NOMO-1 (cell line): ENCODE data around the gene ARHGAP26.

Experiments
- DNase-seq, 2 experiments: peaks; one replicate each; lab custom pipeline; 2025; ENCODE audit not compliant: unreplicated experiment in 2 of 2; lab: John Stamatoyannopoulos, UW

The ARHGAP26 gene

DNA sequence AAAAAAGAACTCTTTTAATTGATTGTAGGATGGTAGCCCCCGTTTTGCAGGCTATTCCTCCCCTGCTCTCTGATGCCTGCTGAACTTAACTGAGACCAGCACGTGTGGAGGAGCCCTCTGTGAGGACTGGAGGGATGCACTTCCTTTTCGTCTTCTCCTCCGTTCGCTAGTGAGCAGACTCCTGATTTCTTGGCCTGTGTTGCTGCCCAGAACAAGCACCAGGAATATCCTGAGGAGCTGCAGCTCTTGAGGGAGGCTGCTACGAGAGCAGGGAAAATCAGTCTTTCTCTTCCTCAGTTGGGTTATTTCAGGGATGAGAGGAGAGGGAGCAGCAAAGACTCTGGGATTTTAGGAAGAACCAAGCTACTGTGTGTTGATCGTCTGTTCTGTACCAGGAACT, 74.7 kb downstream of the ARHGAP26 start:
- DNase-seq: no peak

- DNase-seq: no peak
These were observed 75.3 kb downstream of the ARHGAP26 start for GRCh38 chr5:142845402-142845921.

DNA sequence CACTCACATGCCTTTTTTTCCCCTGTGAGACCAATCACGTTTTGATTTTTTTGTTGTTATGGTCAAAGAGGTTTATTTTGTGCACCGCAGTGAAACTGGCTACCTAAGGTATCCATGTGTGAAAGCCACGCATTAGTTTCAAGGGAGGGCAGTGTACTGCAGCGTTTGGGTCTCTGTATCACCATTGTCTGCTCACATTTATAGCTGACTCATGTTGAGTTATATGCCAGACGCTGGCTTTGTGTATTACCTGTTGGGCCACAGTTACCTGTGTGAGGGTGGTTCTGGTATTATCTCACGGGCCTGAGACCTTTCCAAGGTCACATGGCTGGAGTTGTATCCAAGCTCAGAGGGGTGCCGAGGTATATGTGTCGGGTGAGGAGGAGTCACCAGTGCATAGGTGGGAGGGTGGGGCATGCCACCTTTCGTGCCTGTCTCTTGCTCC, 75.8 kb downstream of the ARHGAP26 start:
- no peak for DNase-seq

GRCh38 chr5:142846406-142846805, 76.2 kb downstream of the ARHGAP26 start:
- peak; percentile 61 to 89 for DNase-seq

DNA sequence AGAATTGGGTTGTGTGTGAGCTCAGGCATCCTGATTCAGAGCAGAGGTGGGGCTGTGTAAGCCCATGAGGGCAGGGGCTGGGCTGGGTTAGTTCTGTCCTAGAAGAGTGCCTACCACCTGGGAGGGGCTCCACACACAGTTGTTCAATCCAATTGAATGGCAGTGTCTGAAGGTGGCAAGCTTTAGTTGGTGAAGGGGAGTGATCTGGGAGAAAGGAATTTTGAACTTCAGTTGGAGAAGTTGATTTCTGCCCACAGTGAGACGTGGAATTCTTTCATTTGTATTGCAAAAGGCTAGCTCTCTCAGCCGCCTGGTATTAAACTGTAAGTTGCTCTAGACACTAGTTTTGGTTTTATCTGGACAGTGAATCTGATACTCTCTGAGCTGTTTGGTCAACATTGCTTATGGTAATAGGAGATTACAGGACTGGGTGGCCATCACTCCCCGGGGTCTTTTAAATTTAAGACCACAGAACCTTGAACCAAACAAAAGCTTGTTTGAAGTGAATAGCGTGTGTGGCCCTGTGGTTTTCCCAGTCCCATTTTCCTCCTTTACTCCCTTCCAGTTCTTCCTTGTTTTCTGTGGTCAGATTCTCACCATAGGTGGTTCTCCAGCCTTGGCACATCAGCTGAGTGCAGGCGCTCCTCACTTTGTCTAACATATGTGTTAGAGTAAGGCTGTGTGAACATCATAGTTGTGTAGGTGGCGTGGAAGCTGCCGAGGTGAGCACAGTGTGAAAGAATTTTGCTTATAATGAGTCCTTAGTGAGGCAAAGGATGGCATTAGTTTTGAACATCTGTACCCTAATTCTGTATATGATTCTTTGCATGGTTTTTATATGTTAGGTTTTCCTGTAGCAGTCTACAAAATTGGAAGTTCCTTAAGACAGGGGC, 78.0 kb downstream of the ARHGAP26 start:
- no peak for DNase-seq

- no peak for DNase-seq
These were observed 79.3 kb downstream of the ARHGAP26 start for GRCh38 chr5:142849466-142849865.

- no peak for DNase-seq
These were observed 79.7 kb downstream of the ARHGAP26 start for GRCh38 chr5:142849880-142850279.

DNA sequence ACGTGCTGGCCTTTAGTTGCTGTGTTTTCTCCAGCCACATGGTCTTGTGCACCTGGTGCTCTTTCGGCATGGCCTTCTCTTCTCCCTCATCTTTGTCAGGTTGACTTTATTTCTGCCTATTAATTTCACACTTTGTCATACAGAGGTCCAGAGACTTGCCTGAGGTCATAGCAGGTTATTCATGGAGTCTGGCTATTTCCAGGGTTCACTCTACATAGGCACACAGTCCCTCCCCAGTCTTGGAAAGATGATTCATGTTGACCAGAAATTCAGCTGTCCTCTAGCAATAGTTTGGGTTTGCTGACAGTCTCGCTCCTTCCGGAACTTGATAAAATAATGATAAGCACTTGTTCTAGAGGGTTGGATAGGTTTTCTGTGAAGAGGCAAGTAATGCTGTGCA, 81.6 kb downstream of the ARHGAP26 start:
- DNase-seq: no peak

GRCh38 chr5:142852416-142853198, 82.4 kb downstream of the ARHGAP26 start:
- DNase-seq: no peak

- no peak for DNase-seq
These were observed 83.5 kb downstream of the ARHGAP26 start for GRCh38 chr5:142853682-142854081.

DNA sequence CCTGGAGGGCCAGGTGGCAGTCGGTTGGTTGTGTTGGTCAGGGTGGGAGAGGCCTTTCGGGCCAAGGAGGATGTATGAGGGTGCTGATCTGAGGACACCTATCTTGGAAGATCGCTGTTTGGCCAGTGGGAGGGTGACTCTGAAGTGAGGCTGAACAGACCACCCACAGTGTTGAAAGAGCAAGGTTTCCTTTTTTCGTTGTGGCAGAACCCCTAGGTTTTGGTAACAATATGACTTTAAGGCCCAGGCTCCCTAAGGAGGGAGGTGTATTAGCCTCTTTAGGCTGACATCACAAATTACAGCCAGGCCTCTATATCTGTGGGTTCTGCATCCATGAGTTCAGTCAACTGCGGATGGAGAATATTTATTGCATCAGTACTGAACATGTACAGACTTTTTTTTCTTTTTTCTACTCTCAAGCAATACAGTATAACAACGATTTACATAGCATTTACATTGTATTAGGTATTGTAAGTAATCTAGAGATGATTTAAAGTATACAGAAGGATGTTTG, 86.1 kb downstream of the ARHGAP26 start:
- no peak for DNase-seq

- no peak for DNase-seq
These were observed 87.2 kb downstream of the ARHGAP26 start for GRCh38 chr5:142857405-142857804.

DNA sequence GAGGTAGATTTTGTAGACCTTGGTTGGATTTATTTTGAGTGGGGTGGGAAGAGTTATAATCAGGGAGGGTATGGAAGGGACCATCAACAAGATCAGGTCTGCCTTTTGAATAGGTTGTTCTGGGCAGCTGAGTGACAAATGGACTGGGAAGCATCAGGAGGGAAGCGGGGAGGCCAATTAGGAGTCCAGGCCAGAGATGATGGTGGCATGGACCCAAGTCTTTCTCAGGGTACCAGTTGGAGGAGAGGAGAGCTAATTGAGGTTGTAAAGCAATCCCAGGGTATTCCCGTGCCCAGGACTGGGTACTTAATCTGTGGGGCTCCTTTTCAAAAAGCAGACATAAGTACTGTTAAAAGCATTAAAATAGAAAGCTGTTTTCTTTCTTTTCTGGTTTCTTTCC, 88.9 kb downstream of the ARHGAP26 start:
- DNase-seq: no peak

- DNase-seq: no peak
These were observed 90.1 kb downstream of the ARHGAP26 start for GRCh38 chr5:142860270-142860669.

- no peak for DNase-seq
These were observed 90.8 kb downstream of the ARHGAP26 start for GRCh38 chr5:142861011-142861410.

DNA sequence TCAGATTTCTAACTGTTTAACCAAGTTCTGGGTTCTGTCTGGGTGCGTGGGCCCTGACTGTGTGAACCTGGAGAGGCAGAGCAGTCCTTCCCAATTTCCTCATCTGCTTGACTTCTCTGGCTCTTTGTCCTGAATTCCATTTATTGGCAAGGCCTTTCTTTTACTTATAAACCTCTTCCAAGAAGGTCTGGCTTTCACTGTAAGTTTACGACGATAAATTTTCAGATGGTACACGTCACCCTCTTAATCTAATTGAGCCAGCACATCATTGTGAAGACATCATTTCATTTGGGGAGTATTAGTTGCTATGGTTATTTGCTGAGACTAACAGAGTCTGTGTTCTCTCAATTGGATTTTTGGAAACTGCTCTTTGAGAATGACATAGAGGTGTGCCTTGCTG, 92.4 kb downstream of the ARHGAP26 start:
- DNase-seq: no peak

- DNase-seq: no peak
These were observed 93.7 kb downstream of the ARHGAP26 start for GRCh38 chr5:142863856-142864255.

DNA sequence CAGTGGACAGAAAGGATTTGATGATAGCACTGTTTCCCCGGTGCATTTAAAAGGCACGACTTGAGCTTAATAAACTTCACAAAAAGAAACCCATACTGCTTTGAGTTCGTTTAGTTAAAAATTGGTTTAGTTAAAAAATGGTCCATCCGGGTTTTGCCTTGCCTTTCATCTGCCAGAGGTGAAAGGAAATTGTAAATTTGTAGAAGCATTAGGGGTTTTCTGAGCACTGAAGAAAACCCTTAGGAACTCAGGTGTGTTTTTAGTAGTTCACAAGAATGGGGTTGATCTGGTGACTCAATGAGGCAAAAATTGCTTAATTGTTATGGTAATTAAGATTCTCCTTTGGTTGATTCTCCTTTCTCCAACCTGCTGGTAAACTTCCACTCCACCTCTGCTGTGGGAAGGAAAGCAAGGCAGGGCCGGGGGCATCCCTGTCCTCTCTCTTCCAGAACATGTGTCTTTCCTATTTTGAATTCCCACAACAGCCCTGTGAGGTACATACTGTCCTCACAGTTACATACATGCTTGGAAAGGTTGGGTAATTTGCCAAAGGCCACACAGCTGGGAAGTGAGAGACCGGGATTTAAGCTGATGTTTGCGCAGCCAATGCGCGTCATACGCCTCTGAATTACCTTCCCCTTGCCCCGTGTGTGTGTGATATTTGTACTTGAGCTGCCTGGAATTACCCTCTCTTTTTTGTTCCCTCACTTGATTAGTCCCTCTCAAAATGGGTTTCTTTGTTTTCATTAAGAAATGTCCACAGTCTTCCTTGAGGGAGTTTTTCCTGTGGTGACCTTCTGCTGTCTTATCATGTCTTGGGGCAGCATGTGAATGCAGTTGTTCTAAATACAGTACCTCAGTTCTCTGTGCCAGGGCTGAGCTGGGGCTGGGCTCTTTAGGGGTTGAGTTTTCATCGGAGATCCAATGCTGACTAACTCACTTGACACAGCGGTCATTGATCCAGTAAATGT, 94.4 kb downstream of the ARHGAP26 start:
- DNase-seq: no peak

DNA sequence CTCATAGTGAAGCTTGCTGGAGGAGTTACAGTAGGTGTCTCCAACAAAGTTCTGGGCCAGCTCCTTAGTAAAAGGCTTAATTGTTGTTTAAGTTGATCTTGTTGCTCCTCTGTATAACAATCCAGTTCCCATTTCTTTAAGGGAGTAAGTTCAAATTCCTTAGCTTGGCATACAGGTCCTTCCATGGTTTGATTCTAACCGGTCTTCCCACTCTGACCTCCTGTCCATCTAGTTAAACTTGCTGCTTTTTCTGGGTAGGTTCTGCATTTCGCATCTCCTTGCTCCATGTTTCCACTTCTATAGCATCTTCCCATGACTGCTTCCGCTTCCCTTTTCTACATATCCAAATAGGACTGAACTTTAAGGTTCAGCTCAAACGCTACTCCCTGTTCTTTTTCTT, 95.5 kb downstream of the ARHGAP26 start:
- no peak for DNase-seq

DNA sequence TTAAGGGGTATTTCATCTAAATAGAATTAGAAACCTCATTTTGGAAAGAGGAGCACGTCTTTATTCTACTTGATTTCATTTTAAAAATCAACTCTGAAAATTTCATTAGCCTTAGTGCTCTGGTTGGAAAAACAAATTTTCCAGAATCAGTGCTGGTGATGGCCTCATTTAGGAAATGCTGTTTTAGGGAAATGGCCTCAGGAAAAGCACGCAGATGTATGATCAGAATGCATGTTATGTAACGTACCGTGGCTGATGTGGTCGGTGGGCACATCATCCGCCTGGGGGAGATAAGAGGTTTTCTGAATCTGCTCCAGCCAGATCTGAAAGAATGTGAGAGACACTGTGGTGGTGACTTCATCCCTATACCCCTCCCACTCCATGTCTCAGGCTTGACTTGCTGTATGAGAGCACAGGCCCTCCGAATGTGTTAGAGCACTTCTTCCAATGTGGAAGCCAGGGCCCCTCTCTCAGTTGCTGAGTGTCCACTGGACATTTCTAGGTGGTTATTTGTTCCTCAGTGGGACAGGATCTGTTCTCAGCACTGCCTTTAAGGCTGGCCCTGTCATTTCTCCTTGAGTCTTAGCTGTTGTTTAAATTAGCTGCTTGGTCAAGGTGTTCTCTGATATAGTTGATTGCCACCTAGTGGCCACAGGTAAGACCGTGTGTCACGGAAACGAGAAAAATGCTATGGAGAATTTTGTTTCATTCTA, 96.5 kb downstream of the ARHGAP26 start:
- peak; percentile 28 to 61 for DNase-seq
